PC-9 (cell line): ENCODE results near the gene FAM174C.

ENCODE experiments used
- CTCF ChIP-seq: fragments of 200-600 bp; sonication (generic); conservative IDR thresholded peaks from 2 replicates; pipeline ENCODE4 v1.6.1; 2017; ENCODE audit warnings: mixed run types, antibody characterized with exemption, mild to moderate bottlenecking, moderate library complexity
- EZH2 ChIP-seq: fragments of 200-600 bp; sonication (generic); IDR thresholded peaks from 2 replicates; pipeline ENCODE4 v1.8.0; 2017; ENCODE audit warnings: antibody characterized with exemption, low read depth

- TF ChIP-seq CTCF: no peak
- no peak for TF ChIP-seq EZH2
Measured at GRCh38 chr19:1285737-1286360, 10.5 kb downstream of the FAM174C start, which contains the start of gene EFNA2.
